H1 (cell line): Measurements from ENCODE around the gene CNOT6L. TPM values are rescaled to one million over a fixed set of nuclear protein-coding genes. Genes with fewer than 3 reads are reported as not detected.

ENCODE experiments used
- CTCF ChIA-PET: fragments of 300-600 bp; sonication (Branson Sonifier 250); formaldehyde crosslinking; loops from one replicate; lab custom pipeline; 2021; ENCODE audit not compliant: partially characterized antibody; lab: Charles Lee
- POLR2A ChIA-PET: fragments of 300-600 bp; sonication (Branson Sonifier 250); formaldehyde crosslinking; loops from one replicate; lab custom pipeline; 2021; ENCODE audit warnings: inconsistent platforms; ENCODE audit not compliant: partially characterized antibody; lab: Charles Lee
- DNase-seq, 2 experiments: peaks; one replicate each; pipeline versions ENCODE4 v3.0.0 to v3.0.0-alpha.2; 2010 to 2022; ENCODE audit warnings: low spot score in 2 of 2, low read depth in 1 of 2, mixed read lengths in 1 of 2
- FAIRE-seq: peaks from 2 replicates; lab custom pipeline; 2011; peaks lifted over from hg19 to GRCh38; lab: Jason Lieb, UNC
- H2AFZ ChIP-seq: 2 replicates; pipeline ENCODE4 v1.8.1; 2012; ENCODE audit warnings: low read length, inconsistent platforms
- H2AK5ac ChIP-seq: 2 replicates; pipeline ENCODE4 v1.6.1; 2013; ENCODE audit warnings: low read depth, low read length
- H2BK120ac ChIP-seq: replicated peaks from 2 replicates; pipeline ENCODE3; 2013; ENCODE audit warnings: low read depth, low read length, inconsistent platforms
- H2BK12ac ChIP-seq: 2 replicates; pipeline ENCODE4 v1.6.1; 2013; ENCODE audit warnings: low read depth, low read length
- H2BK15ac ChIP-seq: 2 replicates; pipeline ENCODE4 v1.6.1; 2013; ENCODE audit warnings: low read length
- H2BK20ac ChIP-seq: 2 replicates; pipeline ENCODE4 v1.6.1; 2013; ENCODE audit warnings: low read length
- H2BK5ac ChIP-seq: 2 replicates; pipeline ENCODE4 v1.6.1; 2013; ENCODE audit warnings: low read depth, low read length
- H3K14ac ChIP-seq: 2 replicates; pipeline ENCODE4 v1.6.1; 2013; ENCODE audit warnings: inconsistent platforms; ENCODE audit not compliant: insufficient read length
- H3K18ac ChIP-seq: 2 replicates; pipeline ENCODE4 v1.6.1; 2013; ENCODE audit warnings: low read length; ENCODE audit errors: extremely low read depth
- H3K23ac ChIP-seq: 2 replicates; pipeline ENCODE4 v1.6.1; 2013; ENCODE audit warnings: inconsistent platforms; ENCODE audit not compliant: insufficient read length
- H3K23me2 ChIP-seq: 2 replicates; pipeline ENCODE4 v1.6.1; 2013; ENCODE audit warnings: low read depth, low read length
- H3K27ac ChIP-seq: 2 replicates; pipeline ENCODE4 v1.6.1; 2011; ENCODE audit warnings: low read depth, low read length, inconsistent platforms
- H3K27me3 ChIP-seq, 4 experiments: replicated peaks in 1 of 4; 1 replicate in 1 of 4; 2 replicates in 3 of 4; pipeline versions ENCODE4 v1.6.1 to v1.8.1; 2011 to 2013; ENCODE audit warnings: low read length in 3 of 4, mild to moderate bottlenecking in 3 of 4, inconsistent platforms in 2 of 4, mixed read lengths in 2 of 4, moderate library complexity in 1 of 4; ENCODE audit not compliant: control insufficient read depth in 3 of 4, insufficient read depth in 3 of 4; ENCODE audit errors: extremely low read depth in 1 of 4
- H3K36me3 ChIP-seq, 4 experiments: 2 replicates each; pipeline versions ENCODE4 v1.6.1 to v1.8.1; 2011 to 2013; ENCODE audit warnings: mild to moderate bottlenecking in 4 of 4, low read length in 3 of 4, moderate library complexity in 2 of 4, control low read depth in 1 of 4, inconsistent platforms in 1 of 4; ENCODE audit not compliant: insufficient read depth in 4 of 4, control insufficient read depth in 2 of 4
- H3K4ac ChIP-seq: replicated peaks from 2 replicates; pipeline ENCODE3; 2013; ENCODE audit warnings: low read length, low read depth, mixed read lengths, inconsistent platforms; ENCODE audit not compliant: insufficient read length
- H3K4me1 ChIP-seq, 4 experiments: replicated peaks in 1 of 4; 1 replicate in 1 of 4; 2 replicates in 3 of 4; pipeline versions ENCODE4 v1.6.1 to v1.8.1; 2011 to 2013; ENCODE audit warnings: low read length in 3 of 4, inconsistent platforms in 2 of 4, mixed read lengths in 1 of 4; ENCODE audit not compliant: insufficient read depth in 4 of 4, control insufficient read depth in 3 of 4
- H3K4me2 ChIP-seq, 2 experiments: 2 replicates each; pipeline versions ENCODE4 v1.6.1 to v1.8.1; 2011 to 2013; ENCODE audit warnings: low read depth in 2 of 2, low read length in 2 of 2, control low read depth in 1 of 2, inconsistent platforms in 1 of 2, mild to moderate bottlenecking in 1 of 2; ENCODE audit not compliant: insufficient read depth in 1 of 2
- H3K4me3 ChIP-seq, 4 experiments: fragments of 200-600, 300-600 bp in 1 of 4; sonication (generic), shearing (Covaris generic), sonication (Bioruptor Twin) in 1 of 4; 2 replicates each; pipeline versions ENCODE4 v1.5.1 to v1.8.1; 2011 to 2016; ENCODE audit warnings: low read length in 4 of 4, low read depth in 3 of 4, control low read depth in 2 of 4, inconsistent platforms in 2 of 4, mild to moderate bottlenecking in 2 of 4, mixed read lengths in 1 of 4, moderate library complexity in 1 of 4; ENCODE audit not compliant: insufficient read depth in 2 of 4; ENCODE audit errors: extremely low read depth in 1 of 4
- H3K56ac ChIP-seq: replicated peaks from 2 replicates; pipeline ENCODE3; 2013; ENCODE audit warnings: low read depth, mild to moderate bottlenecking, mixed read lengths, low read length, inconsistent platforms; ENCODE audit not compliant: insufficient read length
- H3K79me1 ChIP-seq: 2 replicates; pipeline ENCODE4 v1.6.1; 2013; ENCODE audit warnings: low read depth, low read length, control low read depth
- H3K79me2 ChIP-seq, 2 experiments: 2 replicates each; pipeline versions ENCODE4 v1.6.1 to v1.8.1; 2012 to 2013; ENCODE audit warnings: low read length in 2 of 2, mild to moderate bottlenecking in 2 of 2, inconsistent platforms in 1 of 2; ENCODE audit not compliant: insufficient read depth in 2 of 2, control insufficient read depth in 1 of 2
- H3K9ac ChIP-seq, 4 experiments: replicated peaks in 1 of 4; 1 replicate in 1 of 4; 2 replicates in 3 of 4; pipeline versions ENCODE4 v1.6.1 to v1.8.1; 2011 to 2013; ENCODE audit warnings: low read depth in 3 of 4, low read length in 3 of 4, control low read depth in 2 of 4, mild to moderate bottlenecking in 2 of 4, moderate library complexity in 2 of 4, inconsistent platforms in 1 of 4; ENCODE audit errors: extremely low read depth in 1 of 4
- H3K9me3 ChIP-seq, 2 experiments: 2 replicates each; pipeline versions ENCODE4 v1.6.1 to v1.8.1; 2012 to 2013; ENCODE audit warnings: mild to moderate bottlenecking in 2 of 2, moderate library complexity in 2 of 2, control low read depth in 1 of 2, inconsistent platforms in 1 of 2, low read depth in 1 of 2, low read length in 1 of 2, mixed read lengths in 1 of 2; ENCODE audit not compliant: insufficient read depth in 2 of 2
- H4K20me1 ChIP-seq, 2 experiments: replicated peaks in 1 of 2; 2 replicates each; pipeline versions ENCODE3 to v1.8.1; 2011 to 2013; ENCODE audit warnings: inconsistent platforms in 2 of 2, low read length in 2 of 2, mild to moderate bottlenecking in 1 of 2; ENCODE audit not compliant: insufficient read depth in 2 of 2, control insufficient read depth in 1 of 2
- H4K5ac ChIP-seq: 2 replicates; pipeline ENCODE4 v1.6.1; 2013; ENCODE audit warnings: low read length, low read depth, mixed read lengths, inconsistent platforms; ENCODE audit not compliant: insufficient read length
- H4K8ac ChIP-seq: 2 replicates; pipeline ENCODE4 v1.8.0; 2013; ENCODE audit warnings: mild to moderate bottlenecking, moderate library complexity, low read length, inconsistent platforms; ENCODE audit not compliant: insufficient read depth; ENCODE audit errors: extremely low read depth
- H4K91ac ChIP-seq: replicated peaks from 2 replicates; pipeline ENCODE3; 2013; ENCODE audit warnings: low read length, mixed read lengths, inconsistent platforms; ENCODE audit not compliant: insufficient read length
- EP300 ChIP-seq, 2 experiments: IDR thresholded peaks; 1 replicate in 1 of 2; 2 replicates in 1 of 2; pipeline ENCODE4 v1.6.1; 2011 to 2012; ENCODE audit warnings: low read depth in 2 of 2, low read length in 2 of 2, mild to moderate bottlenecking in 2 of 2, borderline replicate concordance in 1 of 2, inconsistent platforms in 1 of 2, moderate library complexity in 1 of 2
- YY1 ChIP-seq: IDR thresholded peaks from 2 replicates; pipeline ENCODE4 v1.6.1; 2011; ENCODE audit warnings: low read depth, mild to moderate bottlenecking, low read length
- WGBS, 2 experiments: shearing (Covaris generic) in 1 of 2; methylation state at CpG; one replicate each; pipeline versions ENCODE4 v1.1.6 to v1.1.7; 2013 to 2015; ENCODE audit warnings: low lambda C conversion rate in 2 of 2, mixed read lengths in 2 of 2, inconsistent platforms in 1 of 2, low coverage in 1 of 2, missing lambda C conversion rate in 1 of 2; ENCODE audit not compliant: insufficient replicate concordance in 2 of 2, insufficient coverage in 1 of 2, insufficient read length in 1 of 2; ENCODE audit errors: extremely low coverage in 1 of 2, missing lambda C conversion rate in 1 of 2; 5-methylcytosine and 5-hydroxymethylcytosine counted together
- polyA plus RNA-seq, 7 experiments: library from polyadenylated mRNA; depleted of rRNA in 3 of 7; stranded (reverse) in 5 of 7; unstranded in 2 of 7; fragments of >200 nt in 5 of 7; fragments of 200-250 nt in 2 of 7; gene quantifications; 1 replicate in 5 of 7; 2 replicates in 1 of 7; 4 replicates in 1 of 7; pipeline versions ENCODE4 v1.2.1 to v1.2.3, GENCODE V29; 2011 to 2013; ENCODE audit warnings: missing spikeins in 2 of 7, mixed read lengths in 2 of 7
- total RNA-seq: library from RNA; stranded (reverse); fragmentation: NEBNext Ultra II Directional; extraction: Animal tissue kit (Norgen Biotek cat#: 25700); gene quantifications from 2 replicates; pipeline ENCODE4 v1.2.1, GENCODE V29; 2021

CNOT6L gene
- total and polyA plus RNA-seq, 2 of the 8 experiments (the other 6 are each of a cell fraction or from before 2014, with no cell fraction given): 2.0 to 22.4 TPM

DNA sequence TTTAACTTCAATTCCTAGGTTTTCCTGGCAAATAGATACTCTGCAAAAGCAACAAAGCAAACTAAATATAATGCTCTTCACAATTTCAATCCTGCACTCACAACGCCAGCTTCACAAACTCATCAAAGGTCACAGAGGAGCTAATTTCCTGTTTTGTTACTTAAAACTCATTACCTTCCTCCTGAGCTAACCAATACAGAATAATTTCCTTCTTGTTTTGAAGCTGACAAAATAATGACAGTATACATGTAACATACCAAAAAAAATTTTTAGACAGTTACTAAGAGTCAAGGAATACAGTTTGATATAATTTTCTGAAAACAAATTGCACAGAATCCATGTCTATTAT, 17.9 kb downstream of the CNOT6L start:
- no peak overlapping the region for H3K9ac ChIP-seq
- no peaks in the 10 kb centered on the region for H3K36me3 ChIP-seq
- H3K79me2 ChIP-seq: peaks cover 0 to 7% of the 10 kb centered on the region in 2 experiments; a peak in 1 of 4 replicates
- FAIRE-seq: no peak
- no peak overlapping the region for H4K8ac ChIP-seq
- no peak overlapping the region for H2BK120ac ChIP-seq
- peak overlapping the region; percentile 65; the same call in 1 of the 2 replicates for H2AFZ ChIP-seq
- no peak overlapping the region for H2BK20ac ChIP-seq
- H3K23ac ChIP-seq: no peak overlapping the region
- H4K5ac ChIP-seq: no peak overlapping the region
- no peak overlapping the region for H3K18ac ChIP-seq
- CTCF ChIA-PET: interaction anchor here (1.2 kb wide), 2 partner anchors 9 to 17 kb away, joined by 3 to 8 read pairs; no protein-coding TSS in a partner anchor
- H2BK12ac ChIP-seq: no peak overlapping the region
- peaks cover 0 to 4% (median 2%) of the 10 kb centered on the region in 4 experiments; a peak in 3 of 7 replicates for H3K4me1 ChIP-seq
- H3K4ac ChIP-seq: no peak overlapping the region
- H3K79me1 ChIP-seq: no peaks in the 10 kb centered on the region
- H2BK5ac ChIP-seq: no peak overlapping the region
- no peak overlapping the region for H3K27ac ChIP-seq
- no peak overlapping the region for H4K91ac ChIP-seq
- no peaks in the 10 kb centered on the region for H3K23me2 ChIP-seq
- no peaks in the 10 kb centered on the region for H3K9me3 ChIP-seq
- no peak overlapping the region for H3K4me2 ChIP-seq
- H2AK5ac ChIP-seq: no peak overlapping the region
- 80% methylated on average over 1 of the region's 1 CpG; no CpG with 5 or more reads in 1 of the 2 experiments for WGBS, 2 experiments
- no peak overlapping the region for H2BK15ac ChIP-seq
- no peak overlapping the region for H3K4me3 ChIP-seq
- DNase-seq: no peak
- POLR2A ChIA-PET: interaction anchor here (1.1 to 1.2 kb wide), 2 partner anchors 8 to 61 kb away, joined by 3 read pairs; partner anchors contain the start of gene MRPL1
- no peak overlapping the region for H3K14ac ChIP-seq
- H4K20me1 ChIP-seq: no peaks in the 10 kb centered on the region
- H3K56ac ChIP-seq: no peak overlapping the region
- H3K27me3 ChIP-seq: no peaks in the 10 kb centered on the region
- no peak for TF ChIP-seq EP300 (IDR thresholded peaks at IDR 0.05; ENCODE audit: borderline replicate concordance in 1 of 2, low read depth in 2 of 2, low read length in 2 of 2)
- no peak for TF ChIP-seq YY1
